HG03442 (cell line): ENCODE data around the gene ADK.
A peak's percentile ranks its signal among the peaks of the same experiment; 100 is the strongest.
"Not testable (repeated sequence)": the region's sequence is repeated elsewhere in the genome, so short reads cannot be mapped to it uniquely, and the experiment has no call there.

ENCODE experiments used
- ATAC-seq: cut with Tn5 transposase; IDR thresholded peaks from one replicate; pipeline ENCODE4 v1.9.1; 2021; ENCODE audit warnings: mild to moderate bottlenecking, moderate library complexity; ENCODE audit not compliant: unreplicated experiment

Gene ADK

DNA sequence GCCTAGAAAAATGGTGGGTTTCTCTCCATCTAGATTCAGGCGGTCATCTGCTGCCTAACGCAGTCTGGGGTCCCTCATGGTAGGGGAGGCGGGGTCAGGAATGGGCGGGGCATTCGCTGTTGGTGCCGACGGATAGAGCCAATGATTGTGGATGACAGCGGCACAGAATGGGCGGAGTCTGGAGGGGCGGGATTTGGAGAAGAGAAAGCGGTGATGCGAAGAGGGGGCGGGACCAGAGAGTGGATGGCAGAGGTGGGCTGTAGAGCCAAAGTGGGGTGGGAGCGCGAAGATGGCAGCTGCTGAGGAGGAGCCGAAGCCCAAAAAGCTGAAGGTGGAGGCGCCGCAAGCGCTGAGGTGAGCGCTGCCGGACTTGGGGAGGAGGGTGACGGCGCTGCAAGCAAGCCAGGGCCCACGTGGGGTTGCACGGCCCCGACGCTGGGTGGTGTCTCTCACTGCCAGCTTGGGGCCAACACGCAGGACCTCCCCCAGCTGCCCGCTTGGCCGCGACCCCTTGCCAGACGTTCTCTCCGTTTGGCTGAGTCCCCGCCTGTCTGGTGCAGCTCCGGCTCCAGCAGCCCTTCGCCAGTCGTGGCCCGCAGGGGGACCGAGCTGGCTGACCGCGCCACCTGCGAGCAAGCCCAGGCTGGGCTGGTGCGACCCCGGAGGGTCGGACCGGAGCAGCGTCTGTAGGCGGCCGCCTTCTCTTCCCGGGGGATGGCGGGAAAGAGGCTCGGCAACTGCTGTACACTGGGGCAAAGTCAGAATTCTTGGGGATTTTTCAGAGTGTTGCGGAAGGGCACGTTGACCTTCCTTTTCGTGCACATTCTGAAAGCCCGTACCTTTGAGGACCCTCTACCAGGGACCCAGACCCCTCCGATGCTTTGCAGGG, at the start of gene ADK:
Gene ADK (plus strand): TSS at position 232 of the 889 bp plus-strand sequence. CDS start 58 bp downstream, at position 290.
- peak; percentile 78 for ATAC-seq

- no peak for ATAC-seq
Observed at GRCh38 chr10:74103560-74104258, 47.3 kb upstream of the ADK start.

DNA sequence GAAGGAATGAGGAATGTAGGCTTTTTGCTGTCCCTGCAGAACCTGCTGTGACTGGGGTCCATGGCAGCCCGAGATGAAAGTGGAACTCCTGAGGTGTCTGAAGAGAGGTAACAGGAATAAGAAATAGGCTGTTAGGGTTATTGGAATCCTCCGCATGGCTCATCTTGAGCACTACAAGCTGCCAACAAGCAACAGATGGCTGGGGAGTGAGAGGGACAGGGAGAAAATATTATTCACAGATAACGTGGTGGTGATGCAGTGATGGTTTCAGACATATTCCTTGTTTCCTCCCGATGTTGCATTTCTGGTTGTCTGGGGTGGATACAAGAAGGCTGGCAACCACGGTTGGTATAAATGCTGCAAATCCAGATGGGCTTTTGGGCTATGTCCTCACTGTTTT, 46.5 kb upstream of the ADK start:
- ATAC-seq, result no peak

DNA sequence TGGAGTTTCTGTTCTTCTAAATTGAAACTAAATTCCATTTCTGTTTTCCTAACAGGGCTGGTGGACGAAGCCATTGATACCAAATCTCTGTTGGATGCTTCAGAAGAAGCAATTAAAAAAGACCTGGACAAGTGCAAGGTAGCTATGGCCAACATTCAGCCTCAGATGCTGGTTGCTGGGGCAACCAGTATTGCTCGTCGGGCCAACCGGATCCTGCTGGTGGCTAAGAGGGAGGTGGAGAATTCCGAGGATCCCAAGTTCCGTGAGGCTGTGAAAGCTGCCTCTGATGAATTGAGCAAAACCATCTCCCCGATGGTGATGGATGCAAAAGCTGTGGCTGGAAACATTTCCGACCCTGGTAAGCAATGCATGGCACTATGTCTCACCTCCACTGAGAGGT, 46.0 kb upstream of the ADK start:
- ATAC-seq, result no peak

DNA sequence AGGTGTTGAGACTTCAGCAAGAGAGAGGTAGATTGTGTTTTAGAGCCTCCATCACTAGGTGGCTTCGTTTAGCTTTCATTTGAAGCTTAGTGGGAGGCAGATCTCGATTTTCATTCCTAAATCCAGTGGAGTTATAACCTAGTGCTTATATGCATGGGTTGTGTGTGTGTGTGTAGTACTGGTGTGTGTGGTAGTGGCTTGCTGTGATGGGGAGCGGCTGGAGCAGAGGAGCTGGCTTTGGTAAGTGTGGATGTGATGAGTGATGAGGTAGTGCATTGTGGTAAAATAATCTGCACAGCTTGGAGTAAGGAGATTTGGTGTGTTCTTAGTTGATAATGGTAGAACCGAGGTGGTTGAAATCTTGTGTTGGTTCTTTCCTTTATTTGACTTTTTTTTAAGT, 43.6 kb upstream of the ADK start:
- no peak for ATAC-seq

GRCh38 chr10:74109452-74109851, 41.6 kb upstream of the ADK start:
- no peak for ATAC-seq

DNA sequence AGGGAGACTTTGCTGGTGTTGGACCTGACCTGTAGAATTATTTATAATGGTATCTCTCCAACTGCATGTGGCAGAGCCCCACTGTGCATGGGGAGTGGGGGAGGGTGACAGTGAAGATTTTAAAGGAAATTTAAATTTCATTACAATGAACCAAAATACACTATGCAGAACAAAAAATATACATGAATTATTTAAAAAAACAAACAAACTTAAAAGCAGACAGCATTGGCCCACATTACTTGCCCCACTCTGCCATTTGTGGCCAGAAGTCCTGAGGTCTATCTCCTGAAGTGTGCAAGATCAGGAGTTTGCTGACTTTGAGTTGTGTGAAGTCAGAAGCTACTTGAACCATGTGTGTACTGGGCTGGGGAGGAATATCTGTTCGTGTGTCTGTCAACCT, 40.9 kb upstream of the ADK start:
- ATAC-seq, result no peak

- no peak for ATAC-seq
Observed at GRCh38 chr10:74111799-74112198, 39.2 kb upstream of the ADK start.

DNA sequence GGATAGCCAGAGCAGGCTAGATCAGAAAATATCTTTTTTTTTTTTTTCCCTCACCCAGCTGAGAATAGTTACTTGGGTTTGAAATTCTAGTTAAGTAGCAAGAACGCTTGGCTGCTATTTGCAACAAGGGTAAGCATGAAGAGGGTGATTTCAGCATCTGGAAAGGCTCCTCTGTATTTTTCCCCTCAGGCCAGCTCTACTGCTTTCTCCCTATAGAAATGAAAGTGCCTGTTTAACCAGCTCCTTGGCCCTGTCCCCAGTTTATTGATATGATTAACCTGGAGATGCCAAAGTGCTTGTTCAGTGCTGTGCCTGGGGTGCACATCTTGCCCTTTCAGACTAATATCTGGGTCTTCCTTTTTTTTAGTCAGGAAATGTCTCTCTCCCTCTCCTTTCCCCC, 37.5 kb upstream of the ADK start:
- ATAC-seq, result no peak

- ATAC-seq, result no peak
Observed at GRCh38 chr10:74114041-74114448, 37.0 kb upstream of the ADK start.

DNA sequence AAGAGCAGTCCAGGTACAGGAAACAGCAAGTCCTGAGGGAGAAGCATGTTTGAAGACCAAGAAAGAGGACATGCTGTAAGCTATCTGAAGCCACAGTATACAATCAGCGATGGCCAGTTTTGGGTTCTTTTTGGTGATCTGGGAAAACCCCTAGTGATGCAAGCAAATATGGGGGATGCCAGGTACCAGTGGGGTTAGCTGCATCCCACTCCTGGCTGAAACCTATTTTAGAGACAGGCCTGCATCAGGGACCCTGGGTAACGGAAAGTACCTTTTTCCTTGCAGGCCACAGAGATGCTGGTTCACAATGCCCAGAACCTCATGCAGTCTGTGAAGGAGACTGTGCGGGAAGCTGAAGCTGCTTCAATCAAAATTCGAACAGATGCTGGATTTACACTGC, 33.3 kb upstream of the ADK start:
- ATAC-seq, result no peak

- ATAC-seq, result no peak
Observed at GRCh38 chr10:74118804-74119203, 32.2 kb upstream of the ADK start.

GRCh38 chr10:74120911-74121310, 30.1 kb upstream of the ADK start:
- ATAC-seq, result no peak

DNA sequence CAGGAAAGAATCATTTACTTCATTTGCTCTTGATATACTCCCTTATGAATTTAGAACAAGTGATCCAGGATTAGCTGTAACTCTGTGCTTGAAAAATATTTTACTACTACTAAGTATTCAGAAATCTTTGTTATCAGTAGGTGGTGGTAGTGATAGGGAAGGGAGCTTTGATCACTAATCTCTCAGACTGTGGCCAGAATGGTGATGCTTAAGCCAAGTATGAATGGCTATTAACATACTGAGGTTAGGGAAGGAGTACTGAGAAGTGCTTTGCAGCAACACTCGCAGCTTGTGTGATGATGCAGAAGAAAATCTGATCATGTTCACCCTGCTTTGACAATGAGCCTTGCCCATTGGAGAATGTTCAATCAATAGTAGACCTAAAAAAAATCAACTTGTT, 29.7 kb upstream of the ADK start:
- no peak for ATAC-seq

DNA sequence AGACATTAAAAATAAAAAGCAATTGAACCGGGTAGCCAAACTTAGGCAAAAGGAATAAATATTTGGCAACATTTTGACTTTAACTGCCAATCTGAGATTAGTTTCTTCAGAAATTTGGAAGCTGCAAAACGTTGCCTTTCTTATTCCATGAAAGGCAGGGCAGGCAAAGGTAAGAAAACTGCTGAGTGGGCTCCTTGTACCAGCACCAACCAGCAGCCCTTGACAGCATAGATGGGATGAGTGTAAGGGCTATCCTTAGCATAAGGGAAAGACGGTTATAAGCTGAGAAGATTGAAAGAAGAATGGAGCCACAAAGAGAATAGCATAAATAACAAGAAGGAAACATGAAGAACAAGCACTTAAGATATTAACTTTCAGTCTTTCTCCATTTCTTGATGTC, 29.0 kb upstream of the ADK start:
- ATAC-seq, result no peak

GRCh38 chr10:74123081-74123480, 27.9 kb upstream of the ADK start:
- ATAC-seq, result no peak

DNA sequence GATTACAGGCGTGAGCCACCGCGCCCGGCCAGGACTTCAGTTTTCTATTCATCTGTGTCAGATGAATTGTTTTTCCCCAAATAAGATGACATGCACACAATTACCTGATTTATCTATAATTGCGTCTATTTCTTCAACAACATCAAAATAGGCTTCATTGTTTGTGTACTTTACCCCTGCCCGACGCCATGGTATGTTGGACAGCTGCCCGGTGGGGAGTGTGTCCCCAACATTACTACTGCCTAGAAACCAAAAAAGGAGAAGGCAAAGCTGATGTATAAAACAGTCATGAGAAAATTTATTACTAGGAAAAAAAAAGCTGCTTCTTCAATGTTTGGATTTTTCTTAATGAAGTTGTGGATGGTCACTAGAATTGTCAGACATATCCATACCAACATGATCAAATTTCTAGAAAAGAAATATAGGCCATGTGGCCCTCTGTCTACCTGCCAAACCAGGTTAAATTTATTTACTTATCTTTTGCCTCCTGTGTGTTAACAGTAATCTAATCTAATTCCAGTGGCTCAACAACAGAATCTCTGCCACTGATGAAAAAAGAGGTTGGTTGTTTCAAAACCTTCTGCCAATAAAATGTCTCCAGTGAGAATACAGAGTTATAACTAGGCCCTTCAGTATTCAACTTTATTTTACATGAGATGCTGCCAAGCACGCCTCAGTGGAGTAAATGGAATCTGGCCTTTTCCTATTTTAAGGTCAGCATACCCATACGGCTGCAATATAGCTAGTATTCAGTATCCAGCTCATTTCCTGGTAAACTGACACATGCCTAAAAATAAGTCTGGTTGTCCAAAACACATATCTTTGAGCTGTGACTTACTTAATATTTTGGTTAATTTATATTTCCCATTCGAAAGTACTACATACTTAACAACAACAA, 16.8 kb upstream of the ADK start:
- ATAC-seq, result no peak

DNA sequence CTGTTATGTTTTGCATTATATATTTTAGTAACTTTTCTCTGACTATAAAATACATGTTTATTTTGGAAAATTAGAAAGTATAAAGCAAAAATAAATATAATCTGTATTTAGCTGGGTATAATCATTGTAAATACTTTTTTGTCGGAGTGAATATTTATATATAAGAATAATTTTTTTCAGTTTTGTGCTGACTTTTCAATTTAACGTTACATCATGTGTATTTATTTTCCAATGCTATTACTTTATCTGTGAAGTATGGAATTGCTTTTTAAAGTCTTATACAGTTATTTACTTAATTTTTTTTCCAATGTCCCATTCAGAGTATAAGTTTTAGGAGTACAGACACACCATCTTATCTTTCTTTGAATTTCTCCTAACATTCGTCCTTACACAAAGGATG, 15.6 kb upstream of the ADK start:
- ATAC-seq, result no peak

DNA sequence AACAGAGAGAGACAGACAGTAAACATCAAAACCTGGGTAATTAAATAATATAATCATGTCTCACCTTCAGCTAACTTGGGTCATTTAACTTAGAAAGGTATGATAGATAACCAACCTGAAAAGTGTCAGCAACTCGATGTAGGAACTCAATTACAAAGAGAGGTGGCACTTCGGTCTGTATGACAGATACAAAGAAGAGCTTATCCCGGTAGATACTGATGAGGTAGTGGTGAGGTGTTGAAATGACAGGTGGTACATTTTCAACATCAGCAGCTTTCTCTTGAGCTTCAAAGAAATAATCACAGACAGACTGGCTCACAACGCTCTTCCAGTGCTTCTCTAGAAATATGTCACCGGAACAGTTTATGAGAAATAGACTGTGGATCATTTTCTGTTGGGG, 13.0 kb upstream of the ADK start:
- ATAC-seq, result no peak

DNA sequence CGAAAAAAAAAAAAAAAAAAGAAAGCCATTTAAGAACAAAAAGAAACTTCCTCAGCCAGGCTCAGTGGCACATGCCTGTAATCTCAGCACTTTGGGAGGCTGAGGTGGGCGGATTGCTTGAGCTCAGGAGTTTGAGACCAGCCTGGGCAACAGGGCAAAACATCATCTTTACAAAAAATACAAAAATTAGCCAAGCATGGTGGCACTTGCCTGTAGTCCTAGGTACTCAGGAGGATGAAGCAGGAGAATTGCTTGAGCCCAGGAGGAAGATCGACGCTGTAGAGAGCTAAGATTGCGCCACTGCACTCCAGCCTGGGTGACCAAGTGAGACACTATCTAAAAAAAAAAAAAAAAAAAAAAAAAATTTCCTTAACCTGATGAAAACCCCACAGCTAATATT, 12.4 kb upstream of the ADK start:
- ATAC-seq, result not testable (repeated sequence)

- no peak for ATAC-seq
Observed at GRCh38 chr10:74139981-74140380, 11.0 kb upstream of the ADK start.
